ENCODE results near the gene GHITM.
"Not testable (repeated sequence)": the region's sequence is repeated elsewhere in the genome, so short reads cannot be mapped to it uniquely, and the experiment has no call there.

The GHITM gene

GRCh38 chr10:84179059-84179710 lies 39.9 kb downstream of the GHITM start:
- peak; percentile 6 for DNase-seq (ENCODE audit: low read depth, low spot score)
- TF ChIP-seq POLR2AphosphoS5 (IDR thresholded peaks at IDR 0.05; ENCODE audit: borderline replicate concordance, low read depth, low read length) (no peak), EZH2 (IDR thresholded peaks at IDR 0.05) (no peak)
- no peak overlapping the region for H3K27ac ChIP-seq
- no peak overlapping the region for H3K9ac ChIP-seq (ENCODE audit: insufficient read length)
- no peak overlapping the region for H3K4me3 ChIP-seq
- H3K9me3 ChIP-seq (ENCODE audit: low read depth, low read length) = no peaks in the 10 kb centered on the region
- no peaks in the 10 kb centered on the region for H3K36me3 ChIP-seq (ENCODE audit: insufficient read depth, low read length)

- not testable (repeated sequence) for H3K36me3 ChIP-seq (ENCODE audit: insufficient read depth, low read length); DNase-seq (ENCODE audit: low read depth, low spot score); H3K4me3 ChIP-seq; H3K9ac ChIP-seq (ENCODE audit: insufficient read length); H3K27ac ChIP-seq; H3K9me3 ChIP-seq (ENCODE audit: low read depth, low read length)
Observed at GRCh38 chr10:84180386-84180785, 41.1 kb downstream of the GHITM start.

GRCh38 chr10:84181631-84182030 lies 42.3 kb downstream of the GHITM start:
- no peak for DNase-seq (ENCODE audit: low read depth, low spot score)
- no peak overlapping the region for H3K9ac ChIP-seq (ENCODE audit: insufficient read length)
- no peaks in the 10 kb centered on the region for H3K36me3 ChIP-seq (ENCODE audit: insufficient read depth, low read length)
- no peak overlapping the region for H3K4me3 ChIP-seq
- H3K9me3 ChIP-seq (ENCODE audit: low read depth, low read length) = no peaks in the 10 kb centered on the region
- TF ChIP-seq FOXP2 (optimal IDR thresholded peaks at IDR 0.05; ENCODE audit: control extremely low read depth, extremely low read length, insufficient read depth) = no peak
- no peak for TF ChIP-seq EZH2 (IDR thresholded peaks at IDR 0.05)
- TF ChIP-seq POLR2AphosphoS5 (IDR thresholded peaks at IDR 0.05; ENCODE audit: borderline replicate concordance, low read depth, low read length) = no peak
- H3K27ac ChIP-seq = no peak overlapping the region

- TF ChIP-seq POLR2AphosphoS5 (IDR thresholded peaks at IDR 0.05; ENCODE audit: borderline replicate concordance, low read depth, low read length) = no peak
- no peak for TF ChIP-seq FOXP2 (optimal IDR thresholded peaks at IDR 0.05; ENCODE audit: control extremely low read depth, extremely low read length, insufficient read depth)
- TF ChIP-seq EZH2 (IDR thresholded peaks at IDR 0.05) = no peak
- Histone ChIP-seq H3K27ac (no peak overlapping the region), H3K9me3 (ENCODE audit: low read depth, low read length) (no peaks in the 10 kb centered on the region), H3K36me3 (ENCODE audit: insufficient read depth, low read length) (no peaks in the 10 kb centered on the region), H3K9ac (ENCODE audit: insufficient read length) (no peak overlapping the region), H3K4me3 (no peak overlapping the region)
- DNase-seq (ENCODE audit: low read depth, low spot score) = no peak
Observed at GRCh38 chr10:84184517-84184916, 45.2 kb downstream of the GHITM start.

- no peak for TF ChIP-seq EZH2 (IDR thresholded peaks at IDR 0.05)
- no peak for TF ChIP-seq POLR2AphosphoS5 (IDR thresholded peaks at IDR 0.05; ENCODE audit: borderline replicate concordance, low read depth, low read length)
- TF ChIP-seq FOXP2 (optimal IDR thresholded peaks at IDR 0.05; ENCODE audit: control extremely low read depth, extremely low read length, insufficient read depth) = no peak
- no peak overlapping the region for H3K27ac ChIP-seq
- no peaks in the 10 kb centered on the region for H3K9me3 ChIP-seq (ENCODE audit: low read depth, low read length)
- H3K4me3 ChIP-seq = no peak overlapping the region
- H3K36me3 ChIP-seq (ENCODE audit: insufficient read depth, low read length) = no peaks in the 10 kb centered on the region
- no peak overlapping the region for H3K9ac ChIP-seq (ENCODE audit: insufficient read length)
- DNase-seq (ENCODE audit: low read depth, low spot score) = no peak
Observed at GRCh38 chr10:84185526-84186175, 46.3 kb downstream of the GHITM start.

GRCh38 chr10:84188815-84189214 lies 49.5 kb downstream of the GHITM start:
- no peak for DNase-seq (ENCODE audit: low read depth, low spot score)
- H3K36me3 ChIP-seq (ENCODE audit: insufficient read depth, low read length) = no peaks in the 10 kb centered on the region
- H3K4me3 ChIP-seq = no peak overlapping the region
- TF ChIP-seq FOXP2 (optimal IDR thresholded peaks at IDR 0.05; ENCODE audit: control extremely low read depth, extremely low read length, insufficient read depth) (no peak), EZH2 (IDR thresholded peaks at IDR 0.05) (no peak), POLR2AphosphoS5 (IDR thresholded peaks at IDR 0.05; ENCODE audit: borderline replicate concordance, low read depth, low read length) (no peak)
- H3K9ac ChIP-seq (ENCODE audit: insufficient read length) = no peak overlapping the region
- H3K27ac ChIP-seq = no peak overlapping the region
- no peaks in the 10 kb centered on the region for H3K9me3 ChIP-seq (ENCODE audit: low read depth, low read length)

- DNase-seq (ENCODE audit: low read depth, low spot score) = no peak
- Histone ChIP-seq H3K9me3 (ENCODE audit: low read depth, low read length) (no peaks in the 10 kb centered on the region), H3K9ac (ENCODE audit: insufficient read length) (no peak overlapping the region), H3K36me3 (ENCODE audit: insufficient read depth, low read length) (no peaks in the 10 kb centered on the region), H3K4me3 (no peak overlapping the region), H3K27ac (no peak overlapping the region)
- TF ChIP-seq EZH2 (IDR thresholded peaks at IDR 0.05) (no peak), POLR2AphosphoS5 (IDR thresholded peaks at IDR 0.05; ENCODE audit: borderline replicate concordance, low read depth, low read length) (no peak), FOXP2 (optimal IDR thresholded peaks at IDR 0.05; ENCODE audit: control extremely low read depth, extremely low read length, insufficient read depth) (no peak)
Observed at GRCh38 chr10:84190621-84191020, 51.3 kb downstream of the GHITM start.

- TF ChIP-seq FOXP2 (optimal IDR thresholded peaks at IDR 0.05; ENCODE audit: control extremely low read depth, extremely low read length, insufficient read depth) (no peak), EZH2 (IDR thresholded peaks at IDR 0.05) (no peak), POLR2AphosphoS5 (IDR thresholded peaks at IDR 0.05; ENCODE audit: borderline replicate concordance, low read depth, low read length) (no peak)
Observed at GRCh38 chr10:84191106-84191505, 51.8 kb downstream of the GHITM start.

GRCh38 chr10:84193327-84193726 lies 54.0 kb downstream of the GHITM start:
- no peak for TF ChIP-seq POLR2AphosphoS5 (IDR thresholded peaks at IDR 0.05; ENCODE audit: borderline replicate concordance, low read depth, low read length)
- TF ChIP-seq EZH2 (IDR thresholded peaks at IDR 0.05) = no peak
- no peak for TF ChIP-seq FOXP2 (optimal IDR thresholded peaks at IDR 0.05; ENCODE audit: control extremely low read depth, extremely low read length, insufficient read depth)

More at GRCh38 chr10:84191106-84191505, 51.8 kb downstream of the GHITM start:
- H3K9me3 ChIP-seq (ENCODE audit: low read depth, low read length) = no peaks in the 10 kb centered on the region
- no peaks in the 10 kb centered on the region for H3K36me3 ChIP-seq (ENCODE audit: insufficient read depth, low read length)
- H3K9ac ChIP-seq (ENCODE audit: insufficient read length) = no peak overlapping the region
- DNase-seq (ENCODE audit: low read depth, low spot score) = no peak
- no peak overlapping the region for H3K27ac ChIP-seq
- H3K4me3 ChIP-seq = no peak overlapping the region

More at GRCh38 chr10:84193327-84193726, 54.0 kb downstream of the GHITM start:
- no peak for DNase-seq (ENCODE audit: low read depth, low spot score)
- Histone ChIP-seq H3K4me3 (no peak overlapping the region), H3K9ac (ENCODE audit: insufficient read length) (no peak overlapping the region), H3K9me3 (ENCODE audit: low read depth, low read length) (no peaks in the 10 kb centered on the region), H3K27ac (no peak overlapping the region), H3K36me3 (ENCODE audit: insufficient read depth, low read length) (no peaks in the 10 kb centered on the region)
